GM12872 (cell line): ENCODE results near the gene PTPRJ.

ENCODE experiments used
- CTCF ChIP-seq: IDR thresholded peaks from 3 replicates; pipeline ENCODE4 v1.5.1; 2011; ENCODE audit warnings: low read depth, mild to moderate bottlenecking, low read length, moderate library complexity; ENCODE audit not compliant: insufficient read depth

The PTPRJ gene

DNA sequence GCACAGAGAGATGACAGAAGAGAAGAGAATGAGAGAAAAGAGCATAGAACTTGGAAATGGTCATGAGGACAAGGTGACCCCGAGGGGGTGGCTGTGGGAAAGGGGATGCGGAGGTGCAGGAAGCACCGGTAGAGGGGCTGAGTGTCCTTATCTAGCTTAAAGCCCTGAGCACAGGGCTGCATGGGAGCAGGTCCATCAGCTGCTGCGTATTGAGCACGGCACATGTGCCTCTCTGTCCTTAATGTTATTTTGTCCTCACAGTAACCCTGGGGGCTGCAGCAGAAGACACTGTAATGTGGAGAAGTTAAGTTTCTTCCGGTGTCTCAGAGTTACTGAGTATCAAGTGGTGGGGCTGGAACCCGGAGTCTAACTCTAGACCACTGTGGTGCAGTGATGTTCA lies 141.9 kb downstream of the PTPRJ start:
- TF ChIP-seq CTCF = no peak

DNA sequence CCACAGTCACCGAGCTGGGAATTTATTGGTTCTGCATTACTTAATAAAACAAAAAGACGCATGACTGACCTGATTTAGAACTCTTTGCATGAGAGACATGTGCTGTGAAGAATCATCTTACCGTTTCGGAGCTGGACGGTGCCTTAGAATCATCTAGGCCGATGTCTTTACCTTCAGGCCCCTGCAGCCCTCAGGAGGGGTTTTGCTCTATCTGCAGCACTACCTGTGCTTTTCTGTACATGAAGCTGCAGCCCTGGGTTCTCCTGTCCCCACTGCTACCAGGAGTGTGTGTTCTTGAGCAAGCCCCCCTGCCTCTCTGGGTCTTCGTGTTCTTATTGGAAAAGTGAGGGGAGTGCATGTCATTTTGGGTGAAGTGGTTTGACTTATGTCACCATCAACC lies 142.3 kb downstream of the PTPRJ start:
- no peak for TF ChIP-seq CTCF

- no peak for TF ChIP-seq CTCF
These were observed 143.0 kb downstream of the PTPRJ start for GRCh38 chr11:48123254-48123875.

DNA sequence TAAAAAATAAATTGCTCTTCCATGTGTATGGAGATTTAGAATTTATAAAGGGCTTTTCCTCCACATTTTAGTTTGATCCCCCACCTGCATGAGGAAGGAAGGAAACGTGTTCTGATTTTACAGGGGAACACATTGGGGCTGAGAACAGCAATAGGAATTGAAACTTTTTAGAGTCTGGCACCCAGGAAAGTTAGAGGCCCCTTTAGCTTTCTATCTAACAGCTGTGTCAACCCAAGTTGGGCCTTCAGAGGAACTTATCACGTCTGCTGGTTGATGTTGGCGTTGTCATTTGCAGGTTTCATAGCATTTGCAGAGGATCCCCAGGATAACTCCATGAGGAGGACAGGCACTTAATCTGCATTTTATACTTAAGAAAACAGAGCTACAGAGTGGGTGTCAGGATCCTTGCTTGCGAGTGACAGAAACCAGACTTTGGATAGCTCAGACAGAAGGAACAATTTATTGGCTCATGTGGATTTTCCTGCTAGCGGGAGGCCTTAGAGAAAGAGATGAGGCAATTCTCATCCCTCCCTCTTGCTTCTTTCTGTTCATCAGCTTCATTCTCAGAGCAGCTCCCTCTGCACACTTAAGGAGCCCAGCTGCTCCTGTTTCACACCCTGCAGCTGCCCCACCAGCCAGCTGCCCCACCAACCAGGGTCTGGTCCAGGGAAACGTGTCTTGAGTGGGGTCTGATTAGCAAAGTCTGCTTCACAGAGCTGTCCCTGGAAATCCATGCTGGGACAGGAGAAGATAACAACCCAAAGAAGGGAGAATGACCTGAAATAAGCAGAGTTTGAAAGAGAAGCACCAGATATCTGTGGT lies 143.8 kb downstream of the PTPRJ start:
- TF ChIP-seq CTCF = no peak

- no peak for TF ChIP-seq CTCF
These were observed 144.5 kb downstream of the PTPRJ start for GRCh38 chr11:48124880-48125279.

DNA sequence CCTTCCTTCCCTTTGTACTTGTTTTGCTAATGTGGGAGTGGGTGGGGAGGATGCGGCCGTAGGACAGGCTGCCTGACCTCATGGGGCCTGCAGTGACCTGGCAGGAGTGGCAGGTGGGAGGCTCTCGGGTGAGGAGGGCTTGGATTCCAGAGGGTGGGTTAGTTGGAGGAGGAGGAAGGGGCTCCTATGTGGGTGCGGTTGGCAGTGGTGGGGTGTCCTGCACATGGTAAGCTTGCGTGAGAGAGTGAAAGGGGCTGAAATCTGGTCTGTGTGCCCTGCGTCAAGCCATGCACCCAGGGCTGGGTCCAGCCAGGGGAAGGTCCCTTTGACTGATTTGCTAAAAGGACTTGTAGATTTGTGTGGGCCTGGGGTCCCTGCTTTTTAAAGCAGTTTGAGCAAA lies 145.5 kb downstream of the PTPRJ start:
- TF ChIP-seq CTCF = no peak

- TF ChIP-seq CTCF = no peak
These were observed 147.3 kb downstream of the PTPRJ start for GRCh38 chr11:48127521-48128183.
